ENCODE measurements around the gene LRP1B. TPM values are rescaled to one million over a fixed set of nuclear protein-coding genes. Genes with fewer than 3 reads are reported as not detected.

Gene LRP1B
- total and polyA plus RNA-seq, 2 of the 8 experiments (the other 6 are each of a cell fraction or from before 2014, with no cell fraction given), result 0.03 TPM; not detected in 1

DNA sequence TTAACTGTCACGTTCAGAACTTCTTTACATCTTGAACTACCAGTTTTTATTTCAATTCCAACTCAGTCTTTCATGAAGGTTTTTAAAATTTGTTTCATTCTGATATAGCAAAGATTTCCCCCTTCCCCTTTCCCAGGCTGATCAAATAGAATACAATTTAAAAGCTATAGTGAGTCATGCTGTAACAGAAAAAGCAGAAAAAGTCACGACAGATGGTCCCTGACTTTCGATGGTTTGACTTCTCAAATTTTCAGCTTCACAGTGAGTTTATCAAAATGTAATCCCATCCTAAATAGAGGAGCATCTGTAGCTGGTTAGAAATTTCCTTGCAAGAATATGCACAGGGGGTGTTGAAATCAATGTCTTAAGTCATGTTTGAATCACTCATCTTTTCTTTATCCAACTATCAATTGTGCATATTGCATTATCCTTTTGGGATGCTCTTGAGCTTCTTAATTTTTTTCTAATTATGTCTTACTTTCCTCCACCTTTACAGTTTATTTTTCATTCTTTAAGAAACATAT, 500.3 kb downstream of the LRP1B start:
- 90% methylated on average over 3 of the region's 3 CpGs; no CpG with 5 or more reads in 1 of the 2 experiments for WGBS, 2 experiments (ENCODE audit: extremely low coverage in 1 of 2, insufficient coverage in 1 of 2, insufficient read length in 1 of 2, insufficient replicate concordance in 2 of 2, low coverage in 1 of 2, low lambda C conversion rate in 2 of 2, missing lambda C conversion rate in 1 of 2)
- TF ChIP-seq JUN (IDR thresholded peaks at IDR 0.05; ENCODE audit: low read depth, low read length), result no peak
- no peak for TF ChIP-seq KDM4A (IDR thresholded peaks at IDR 0.05; ENCODE audit: low read depth, low read length, severe bottlenecking)
- TF ChIP-seq SIX5 (IDR thresholded peaks at IDR 0.05; ENCODE audit: low read depth, low read length), result no peak
- no peak for TF ChIP-seq HDAC6 (IDR thresholded peaks at IDR 0.05; ENCODE audit: low read depth, low read length)
- no peak for TF ChIP-seq YY1 (IDR thresholded peaks at IDR 0.05; ENCODE audit: low read depth, low read length)
- TF ChIP-seq SIN3A (conservative IDR thresholded peaks at IDR 0.05 in 1 of 2, IDR thresholded peaks at IDR 0.05 in 1 of 2; ENCODE audit: low read depth in 1 of 2, low read length in 2 of 2), result no peak
- TF ChIP-seq SUZ12 (IDR thresholded peaks at IDR 0.05; ENCODE audit: low read length), result no peak
- TF ChIP-seq CHD1 (IDR thresholded peaks at IDR 0.05; ENCODE audit: low read depth, low read length), result no peak
- TF ChIP-seq FOSL1 (IDR thresholded peaks at IDR 0.05; ENCODE audit: insufficient read depth, low read depth, low read length), result no peak
- TF ChIP-seq NRF1 (IDR thresholded peaks at IDR 0.05; ENCODE audit: low read depth, low read length), result no peak
- no peak for TF ChIP-seq RAD21 (IDR thresholded peaks at IDR 0.05 in 1 of 2, conservative IDR thresholded peaks at IDR 0.05 in 1 of 2; ENCODE audit: low read depth in 2 of 2, low read length in 2 of 2)
- TF ChIP-seq SRF (IDR thresholded peaks at IDR 0.05; ENCODE audit: low read depth, low read length), result no peak
- no peak for TF ChIP-seq TCF12 (IDR thresholded peaks at IDR 0.05; ENCODE audit: low read depth, low read length)
- TF ChIP-seq BRCA1 (IDR thresholded peaks at IDR 0.05; ENCODE audit: low read depth, low read length), result no peak

More for the DNA sequence above, 500.3 kb downstream of the LRP1B start:
- no peak overlapping the region for H2BK5ac ChIP-seq (ENCODE audit: low read depth, low read length)
- no peak overlapping the region for H3K4me2 ChIP-seq (ENCODE audit: insufficient read depth in 1 of 2, low read depth in 2 of 2, low read length in 2 of 2)
- H2BK15ac ChIP-seq (ENCODE audit: low read length), result no peak overlapping the region
- no peak overlapping the region for H4K5ac ChIP-seq (ENCODE audit: insufficient read length, low read depth, low read length)
- DNase-seq (ENCODE audit: low read depth in 1 of 2, low spot score in 2 of 2) (no peak), FAIRE-seq (no peak)
- H3K4me1 ChIP-seq (replicated peaks in 1 of 4; ENCODE audit: control insufficient read depth in 3 of 4, insufficient read depth in 4 of 4, low read length in 3 of 4), result no peaks in the 10 kb centered on the region
- H3K27ac ChIP-seq (ENCODE audit: low read depth, low read length), result no peak overlapping the region
- no peak overlapping the region for H4K91ac ChIP-seq (replicated peaks; ENCODE audit: insufficient read length, low read length)
- no peak overlapping the region for H3K4ac ChIP-seq (replicated peaks; ENCODE audit: insufficient read length, low read depth, low read length)
- no peak overlapping the region for H2BK20ac ChIP-seq (ENCODE audit: low read length)
- H3K56ac ChIP-seq (replicated peaks; ENCODE audit: insufficient read length, low read depth, low read length), result no peak overlapping the region
- no peak overlapping the region for H2BK12ac ChIP-seq (ENCODE audit: low read depth, low read length)
- no peaks in the 10 kb centered on the region for H3K9me3 ChIP-seq (ENCODE audit: insufficient read depth in 2 of 2, low read depth in 1 of 2, low read length in 1 of 2)
- no peaks in the 10 kb centered on the region for H3K79me1 ChIP-seq (ENCODE audit: low read depth, low read length)
- H3K36me3 ChIP-seq (ENCODE audit: control insufficient read depth in 2 of 4, insufficient read depth in 4 of 4, low read length in 3 of 4), result no peaks in the 10 kb centered on the region
- no peak overlapping the region for H2AK5ac ChIP-seq (ENCODE audit: low read depth, low read length)
- H4K20me1 ChIP-seq (replicated peaks in 1 of 2; ENCODE audit: control insufficient read depth in 1 of 2, insufficient read depth in 2 of 2, low read length in 2 of 2), result no peaks in the 10 kb centered on the region
- H3K18ac ChIP-seq (ENCODE audit: extremely low read depth, low read length), result no peak overlapping the region
- no peaks in the 10 kb centered on the region for H3K79me2 ChIP-seq (ENCODE audit: control insufficient read depth in 1 of 2, insufficient read depth in 2 of 2, low read length in 2 of 2)
- H3K27me3 ChIP-seq (replicated peaks in 1 of 4; ENCODE audit: control insufficient read depth in 3 of 4, extremely low read depth in 1 of 4, insufficient read depth in 3 of 4, low read length in 3 of 4), result no peaks in the 10 kb centered on the region
- H3K4me3 ChIP-seq (ENCODE audit: extremely low read depth in 1 of 4, insufficient read depth in 2 of 4, low read depth in 3 of 4, low read length in 4 of 4), result no peak overlapping the region
- H3K23me2 ChIP-seq (ENCODE audit: low read depth, low read length), result no peaks in the 10 kb centered on the region
- no peak overlapping the region for H3K23ac ChIP-seq (ENCODE audit: insufficient read length)
- H3K14ac ChIP-seq (ENCODE audit: insufficient read length), result no peak overlapping the region
- no peak overlapping the region for H2BK120ac ChIP-seq (replicated peaks; ENCODE audit: low read depth, low read length)
- no peak overlapping the region for H4K8ac ChIP-seq (ENCODE audit: extremely low read depth, insufficient read depth, low read length)
- H2AFZ ChIP-seq (ENCODE audit: low read length), result no peak overlapping the region
- ChIA-PET POLR2A (ENCODE audit: partially characterized antibody) (interaction anchor here (0.6 kb wide), 1 partner anchor 228 kb away, joined by 3 read pairs; no protein-coding TSS in a partner anchor), CTCF (ENCODE audit: partially characterized antibody) (interaction anchor here (1.7 kb wide), 1 partner anchor 10 kb away, joined by 3 read pairs; no protein-coding TSS in a partner anchor)
- no peak overlapping the region for H3K9ac ChIP-seq (replicated peaks in 1 of 4; ENCODE audit: extremely low read depth in 1 of 4, low read depth in 3 of 4, low read length in 3 of 4)

All from H1 (cell line).